Activated T-cell treated with anti-CD3 and anti-CD28 coated beads, Interleukin-2, amount 50 U/mL, for 24 hours (primary cell): ENCODE measurements around the gene SNAPC4.
A peak's percentile ranks its signal among the peaks of the same experiment; 100 is the strongest.

Experiments used
- DNase-seq: peaks from one replicate; pipeline ENCODE4 v3.0.0-alpha.2; 2020
- H3K27ac Mint-ChIP-seq: 2 replicates; pipeline ENCODE4 v1.8.0; 2020; ENCODE audit warnings: mild to moderate bottlenecking, mixed read lengths
- H3K27me3 Mint-ChIP-seq: 2 replicates; pipeline ENCODE4 v1.8.0; 2020; ENCODE audit warnings: mixed read lengths
- H3K36me3 Mint-ChIP-seq: 2 replicates; pipeline ENCODE4 v1.8.0; 2020; ENCODE audit warnings: low read depth, mixed read lengths
- H3K4me1 Mint-ChIP-seq: 2 replicates; pipeline ENCODE4 v1.8.0; 2020; ENCODE audit warnings: low read depth, mixed read lengths
- H3K4me3 Mint-ChIP-seq: 2 replicates; pipeline ENCODE4 v1.8.0; 2020; ENCODE audit warnings: mild to moderate bottlenecking, moderate library complexity, mixed read lengths
- H3K9me3 Mint-ChIP-seq: 2 replicates; pipeline ENCODE4 v1.8.0; 2020; ENCODE audit warnings: mixed read lengths

The SNAPC4 gene

DNA sequence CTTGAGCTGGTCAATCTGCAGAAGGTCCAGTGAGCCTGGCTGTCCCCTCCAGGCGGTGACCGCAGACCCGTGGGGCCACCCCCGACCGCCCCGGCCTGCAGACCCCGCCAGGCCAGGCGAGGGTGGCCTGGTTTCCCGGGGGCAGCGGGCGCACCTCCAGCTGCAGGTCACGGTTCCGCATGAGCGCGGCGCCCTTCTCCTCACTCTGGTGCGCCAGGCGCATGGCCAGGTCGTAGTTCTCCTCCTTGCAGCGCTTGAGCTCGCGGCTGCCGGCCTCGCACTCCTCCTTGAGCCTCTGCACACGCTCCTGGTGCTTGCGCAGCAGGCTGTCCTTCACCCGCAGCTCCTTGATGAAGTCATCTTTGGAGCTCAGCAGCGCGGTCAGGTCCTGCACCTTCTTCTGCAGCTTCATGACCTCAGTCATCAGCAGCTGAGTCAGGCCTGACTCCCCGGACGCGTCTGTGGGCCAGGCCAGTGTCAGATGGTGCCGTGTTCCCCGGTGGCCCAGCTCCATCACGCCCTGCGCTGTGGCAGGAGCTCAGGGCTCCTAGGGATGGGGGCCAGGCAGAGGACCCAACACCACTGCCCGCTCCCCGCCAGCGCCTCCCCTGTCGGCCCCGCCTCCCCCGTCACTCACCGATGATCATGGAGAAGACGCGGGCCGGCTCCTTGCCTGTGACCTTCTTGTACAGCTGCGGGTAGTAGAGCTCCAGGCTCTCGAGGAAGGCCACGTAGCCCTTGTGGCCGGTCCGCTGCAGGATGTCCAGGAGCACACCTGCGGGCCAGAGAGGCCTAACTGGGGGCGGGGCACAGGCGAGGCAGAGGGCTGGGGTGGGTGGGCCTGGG is 29.1 kb downstream of the SNAPC4 start:
- Mint-ChIP-seq H3K27me3 (no peaks in the 10 kb centered on the region), H3K36me3 (peaks cover 15% of the 10 kb centered on the region), H3K9me3 (no peaks in the 10 kb centered on the region), H3K4me3 (no peak overlapping the region), H3K27ac (no peak overlapping the region), H3K4me1 (no peaks in the 10 kb centered on the region)
- DNase-seq, result no peak

DNA sequence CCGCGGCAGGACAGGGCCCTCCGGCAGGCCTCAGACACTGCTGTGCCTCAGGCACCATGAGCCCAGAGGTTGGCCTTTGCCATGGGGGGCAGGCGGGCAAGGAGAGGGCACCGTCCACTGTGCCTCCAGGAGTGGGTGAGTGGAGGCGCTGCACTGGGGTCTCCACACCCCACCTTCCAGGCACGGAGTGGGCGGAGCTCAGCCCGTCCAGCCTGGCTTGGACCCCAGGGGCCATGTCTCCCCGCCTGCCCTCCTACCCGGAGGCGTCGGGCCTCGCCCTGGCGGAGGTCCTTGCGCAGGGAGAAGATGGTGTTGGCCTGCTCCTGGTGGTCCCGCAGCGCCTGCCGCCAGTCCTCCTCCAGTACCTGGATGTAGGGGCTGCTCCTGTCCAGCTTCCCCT is 29.9 kb downstream of the SNAPC4 start:
- no peaks in the 10 kb centered on the region for H3K9me3 Mint-ChIP-seq
- no peak overlapping the region for H3K27ac Mint-ChIP-seq
- DNase-seq, result no peak
- no peaks in the 10 kb centered on the region for H3K4me1 Mint-ChIP-seq
- H3K36me3 Mint-ChIP-seq, result peaks cover 7% of the 10 kb centered on the region
- H3K27me3 Mint-ChIP-seq, result no peaks in the 10 kb centered on the region
- no peak overlapping the region for H3K4me3 Mint-ChIP-seq

GRCh38 chr9:136368190-136368589 is 31.8 kb downstream of the SNAPC4 start:
- Mint-ChIP-seq H3K27ac (peak overlapping the region; percentile 26), H3K4me3 (no peak overlapping the region), H3K4me1 (peaks cover 7% of the 10 kb centered on the region), H3K27me3 (no peaks in the 10 kb centered on the region), H3K9me3 (no peaks in the 10 kb centered on the region), H3K36me3 (no peaks in the 10 kb centered on the region)
- no peak for DNase-seq

- peaks cover 5% of the 10 kb centered on the region for H3K36me3 Mint-ChIP-seq
- DNase-seq, result no peak
- no peaks in the 10 kb centered on the region for H3K27me3 Mint-ChIP-seq
- H3K4me3 Mint-ChIP-seq, result no peak overlapping the region
- H3K4me1 Mint-ChIP-seq, result peaks cover 12% of the 10 kb centered on the region
- no peaks in the 10 kb centered on the region for H3K9me3 Mint-ChIP-seq
- peak overlapping the region; percentile 26 for H3K27ac Mint-ChIP-seq
Observed at GRCh38 chr9:136367296-136368145, 32.4 kb downstream of the SNAPC4 start.

- DNase-seq, result no peak
- peaks cover 17% of the 10 kb centered on the region for H3K4me1 Mint-ChIP-seq
- no peaks in the 10 kb centered on the region for H3K27me3 Mint-ChIP-seq
- no peaks in the 10 kb centered on the region for H3K9me3 Mint-ChIP-seq
- H3K4me3 Mint-ChIP-seq, result no peak overlapping the region
- H3K36me3 Mint-ChIP-seq, result peaks cover 10% of the 10 kb centered on the region
- no peak overlapping the region for H3K27ac Mint-ChIP-seq
Observed at GRCh38 chr9:136366826-136367225, 33.1 kb downstream of the SNAPC4 start.

DNA sequence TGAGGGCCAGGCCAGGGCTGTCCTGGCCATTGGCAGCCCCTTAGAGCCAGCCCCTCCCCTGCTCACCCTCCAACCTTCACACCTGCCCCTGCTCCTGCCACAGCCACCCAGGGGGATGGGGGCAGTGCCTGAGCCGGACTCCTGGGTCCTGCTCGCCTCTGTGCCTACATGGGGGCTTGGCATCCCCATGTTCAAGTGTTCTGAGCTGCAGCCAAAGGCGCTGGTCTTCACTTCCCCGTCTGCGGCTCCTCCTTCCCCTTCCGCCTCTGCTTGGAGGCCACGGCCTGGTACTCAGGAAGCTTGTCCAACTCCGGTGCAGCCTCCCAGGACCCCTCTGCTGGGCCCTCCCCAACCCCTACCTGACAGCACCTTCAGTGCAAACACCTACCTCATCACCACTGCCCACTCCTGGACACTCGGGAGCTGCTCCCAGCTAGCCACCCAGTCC is 34.2 kb downstream of the SNAPC4 start:
- peak overlapping the region; percentile 29 for H3K27ac Mint-ChIP-seq
- peaks cover 18% of the 10 kb centered on the region for H3K36me3 Mint-ChIP-seq
- no peaks in the 10 kb centered on the region for H3K27me3 Mint-ChIP-seq
- no peaks in the 10 kb centered on the region for H3K9me3 Mint-ChIP-seq
- no peak for DNase-seq
- H3K4me3 Mint-ChIP-seq, result no peak overlapping the region
- H3K4me1 Mint-ChIP-seq, result peaks cover 17% of the 10 kb centered on the region

- DNase-seq, result no peak
- no peaks in the 10 kb centered on the region for H3K9me3 Mint-ChIP-seq
- H3K4me1 Mint-ChIP-seq, result peaks cover 17% of the 10 kb centered on the region
- no peaks in the 10 kb centered on the region for H3K27me3 Mint-ChIP-seq
- peaks cover 24% of the 10 kb centered on the region for H3K36me3 Mint-ChIP-seq
- H3K27ac Mint-ChIP-seq, result no peak overlapping the region
- H3K4me3 Mint-ChIP-seq, result no peak overlapping the region
Observed at GRCh38 chr9:136364942-136365774, 34.8 kb downstream of the SNAPC4 start.

- Mint-ChIP-seq H3K9me3 (no peaks in the 10 kb centered on the region), H3K27ac (no peak overlapping the region), H3K36me3 (peaks cover 30% of the 10 kb centered on the region), H3K27me3 (no peaks in the 10 kb centered on the region), H3K4me3 (peak overlapping the region; percentile 86), H3K4me1 (peaks cover 17% of the 10 kb centered on the region)
- DNase-seq, result no peak
Observed at GRCh38 chr9:136363949-136364748, 35.8 kb downstream of the SNAPC4 start.

GRCh38 chr9:136363106-136363948 is 36.6 kb downstream of the SNAPC4 start, which contains the start of gene DNLZ:
TSS of gene DNLZ (minus strand) at chr9:136363744. CDS start at chr9:136363714, 30 bp downstream.
- Mint-ChIP-seq H3K9me3 (no peaks in the 10 kb centered on the region), H3K27ac (peak within 1 kb of the TSS; percentile 95), H3K27me3 (no peaks in the 10 kb centered on the region), H3K4me1 (peaks cover 17% of the 10 kb centered on the region), H3K36me3 (peaks cover 32% of the 10 kb centered on the region), H3K4me3 (peak within 1 kb of the TSS; percentile 86)
- DNase-seq, result peak; percentile 97

GRCh38 chr9:136362450-136362784 is 37.6 kb downstream of the SNAPC4 start:
- peaks cover 17% of the 10 kb centered on the region for H3K4me1 Mint-ChIP-seq
- H3K9me3 Mint-ChIP-seq, result no peaks in the 10 kb centered on the region
- H3K36me3 Mint-ChIP-seq, result peaks cover 33% of the 10 kb centered on the region
- peak overlapping the region; percentile 95 for H3K27ac Mint-ChIP-seq
- H3K27me3 Mint-ChIP-seq, result no peaks in the 10 kb centered on the region
- peak overlapping the region; percentile 86 for H3K4me3 Mint-ChIP-seq
- DNase-seq, result no peak

DNA sequence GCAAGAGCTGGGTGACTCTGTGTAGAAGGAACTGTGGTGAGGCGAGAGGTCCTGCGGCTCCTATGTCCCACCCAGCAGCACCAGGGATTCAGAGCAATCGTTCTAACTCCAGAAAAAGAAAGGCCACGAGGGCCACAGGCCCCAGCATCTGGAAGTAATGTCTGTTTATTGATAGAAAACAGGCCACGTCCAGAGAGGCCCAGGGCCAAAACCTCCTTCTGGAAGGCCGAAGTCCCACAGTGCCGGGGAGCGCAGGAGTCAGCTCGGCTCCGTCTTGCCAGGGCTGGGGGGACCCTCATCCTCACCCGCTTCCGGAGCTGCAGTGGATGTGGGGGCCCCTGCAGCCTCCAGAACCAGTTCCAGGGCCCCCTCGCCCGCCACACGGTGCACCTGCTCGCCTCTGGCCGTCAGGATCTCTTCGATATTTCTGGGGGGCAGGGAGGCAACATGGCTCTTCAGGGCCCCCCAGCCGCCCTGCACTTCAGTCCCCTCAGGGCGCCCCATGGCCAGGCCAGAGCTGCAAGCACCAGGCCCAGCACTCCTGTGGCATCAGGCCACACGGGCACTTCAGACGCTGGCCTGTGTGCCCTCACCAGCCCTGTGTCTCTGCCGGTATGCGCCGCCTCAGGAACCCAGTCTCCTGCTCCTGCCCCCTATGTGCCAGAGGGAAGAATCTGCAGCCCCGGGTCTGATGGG is 38.1 kb downstream of the SNAPC4 start:
- peak overlapping the region; percentile 18 for H3K27ac Mint-ChIP-seq
- H3K36me3 Mint-ChIP-seq, result peaks cover 33% of the 10 kb centered on the region

GRCh38 chr9:136361047-136361753 is 38.8 kb downstream of the SNAPC4 start:
- H3K4me3 Mint-ChIP-seq, result no peak overlapping the region
- DNase-seq, result no peak
- H3K4me1 Mint-ChIP-seq, result peaks cover 17% of the 10 kb centered on the region
- H3K27ac Mint-ChIP-seq, result no peak overlapping the region
- H3K36me3 Mint-ChIP-seq, result peaks cover 33% of the 10 kb centered on the region
- H3K9me3 Mint-ChIP-seq, result no peaks in the 10 kb centered on the region
- no peaks in the 10 kb centered on the region for H3K27me3 Mint-ChIP-seq

More for the DNA sequence above, 38.1 kb downstream of the SNAPC4 start:
- Mint-ChIP-seq H3K27me3 (no peaks in the 10 kb centered on the region), H3K4me1 (peaks cover 17% of the 10 kb centered on the region), H3K9me3 (no peaks in the 10 kb centered on the region), H3K4me3 (no peak overlapping the region)
- no peak for DNase-seq
